GM23338 (cell line): ENCODE data around the gene LYZL2. TPM values are rescaled to one million over a fixed set of nuclear protein-coding genes. Genes with fewer than 3 reads are reported as not detected.

Source experiments
- ATAC-seq: fragments of 200-7000 bp; cut with Tn5 transposase; 3 replicates; pipeline ENCODE4 v1.9.1; 2020
- DNase-seq: peaks from one replicate; pipeline ENCODE4 v3.0.0-alpha.2; 2015; ENCODE audit warnings: low spot score
- H2AFZ ChIP-seq: fragments of 200-600 bp; sonication (generic); 2 replicates; pipeline ENCODE4 v1.8.0; 2016; ENCODE audit warnings: antibody characterized with exemption, mild to moderate bottlenecking, moderate library complexity
- H3F3A ChIP-seq: fragments of 200-600 bp; sonication (generic); replicated peaks from 2 replicates; pipeline ENCODE4 v1.8.0; 2017; ENCODE audit warnings: antibody characterized with exemption, mixed run types, low read depth
- H3K27ac ChIP-seq: fragments of 200-600 bp; sonication (generic); 2 replicates; pipeline ENCODE4 v1.6.1; 2016; ENCODE audit warnings: low read depth
- H3K27me3 ChIP-seq: fragments of 200-600 bp; sonication (generic); 2 replicates; pipeline ENCODE4 v1.8.0; 2016; ENCODE audit warnings: mild to moderate bottlenecking, mixed run types, moderate library complexity; ENCODE audit not compliant: insufficient read depth
- H3K36me3 ChIP-seq: fragments of 200-600 bp; sonication (generic); 2 replicates; pipeline ENCODE4 v1.8.0; 2016; ENCODE audit warnings: mild to moderate bottlenecking; ENCODE audit not compliant: insufficient read depth
- H3K4me1 ChIP-seq: fragments of 200-600 bp; sonication (generic); 2 replicates; pipeline ENCODE4 v1.8.0; 2016; ENCODE audit warnings: mild to moderate bottlenecking, moderate library complexity; ENCODE audit not compliant: insufficient read depth
- H3K4me2 ChIP-seq: fragments of 200-600 bp; sonication (generic); 2 replicates; pipeline ENCODE4 v1.7.1; 2017; ENCODE audit warnings: mixed run types
- H3K4me3 ChIP-seq: fragments of 200-600 bp; sonication (generic); 2 replicates; pipeline ENCODE4 v1.6.1; 2016; ENCODE audit warnings: mixed run types
- H3K79me2 ChIP-seq: fragments of 200-600 bp; sonication (generic); replicated peaks from 2 replicates; pipeline ENCODE4 v1.8.0; 2017; ENCODE audit warnings: mild to moderate bottlenecking; ENCODE audit not compliant: insufficient read depth
- H3K9me2 ChIP-seq: fragments of 200-600 bp; sonication (generic); 2 replicates; pipeline ENCODE4 v1.8.0; 2017; ENCODE audit not compliant: insufficient read depth
- H4K20me1 ChIP-seq: fragments of 200-600 bp; sonication (generic); replicated peaks from 2 replicates; pipeline ENCODE4 v1.8.0; 2017; ENCODE audit warnings: mild to moderate bottlenecking; ENCODE audit not compliant: insufficient read depth
- H3K27ac Mint-ChIP-seq: 2 replicates; pipeline ENCODE4 v1.8.0; 2020; ENCODE audit warnings: inconsistent platforms, mild to moderate bottlenecking, moderate library complexity, mixed read lengths
- H3K27me3 Mint-ChIP-seq: 3 replicates; pipeline ENCODE4 v1.8.0; 2022; ENCODE audit warnings: low read depth, mild to moderate bottlenecking, moderate library complexity, mixed read lengths, inconsistent platforms; ENCODE audit not compliant: insufficient read depth, poor library complexity
- H3K36me3 Mint-ChIP-seq: 3 replicates; pipeline ENCODE4 v1.8.0; 2021; ENCODE audit warnings: low read depth, mild to moderate bottlenecking, inconsistent platforms, moderate library complexity, mixed read lengths
- H3K4me1 Mint-ChIP-seq: 3 replicates; pipeline ENCODE4 v1.8.0; 2020; ENCODE audit warnings: mild to moderate bottlenecking, inconsistent platforms, mixed read lengths
- H3K4me3 Mint-ChIP-seq: 3 replicates; pipeline ENCODE4 v1.8.0; 2021; ENCODE audit warnings: moderate library complexity, mild to moderate bottlenecking, inconsistent platforms, mixed read lengths
- H3K9me3 Mint-ChIP-seq: 3 replicates; pipeline ENCODE4 v1.8.0; 2020; ENCODE audit warnings: moderate library complexity, mild to moderate bottlenecking, inconsistent platforms, mixed read lengths
- CREB1 ChIP-seq: fragments of 250-450 bp; sonication (Bioruptor Pico); IDR thresholded peaks from 2 replicates; pipeline ENCODE4 v1.5.0; 2020; ENCODE audit warnings: low read depth, mild to moderate bottlenecking, moderate library complexity
- EZH2 ChIP-seq: fragments of 200-600 bp; sonication (generic); IDR thresholded peaks from one replicate; pipeline ENCODE4 v1.8.0; 2017; ENCODE audit warnings: antibody characterized with exemption, mild to moderate bottlenecking, low read depth; ENCODE audit not compliant: unreplicated experiment
- EZH2phosphoT487 ChIP-seq: fragments of 200-600 bp; sonication (generic); IDR thresholded peaks from one replicate; pipeline ENCODE4 v1.8.1; 2018; ENCODE audit warnings: antibody characterized with exemption; ENCODE audit not compliant: unreplicated experiment
- JUNB ChIP-seq: IDR thresholded peaks from one replicate; pipeline ENCODE4 v1.6.1; 2016; ENCODE audit warnings: antibody characterized with exemption; ENCODE audit not compliant: unreplicated experiment
- NANOG ChIP-seq: IDR thresholded peaks from 2 replicates; pipeline ENCODE4 v1.6.1; 2016; ENCODE audit warnings: antibody characterized with exemption, borderline replicate concordance
- POLR2AphosphoS5 ChIP-seq: IDR thresholded peaks from 2 replicates; pipeline ENCODE4 v1.6.1; 2016; ENCODE audit warnings: antibody characterized with exemption, low read depth
- STAT1 ChIP-seq: IDR thresholded peaks from one replicate; pipeline ENCODE4 v1.6.1; 2016; ENCODE audit warnings: antibody characterized with exemption; ENCODE audit not compliant: unreplicated experiment
- ZNF114 ChIP-seq: fragments of 250-450 bp; sonication (Bioruptor Pico); IDR thresholded peaks from 2 replicates; pipeline ENCODE4 v1.5.0; 2020; ENCODE audit warnings: mild to moderate bottlenecking, moderate library complexity
- ZNF331 ChIP-seq: fragments of 250-450 bp; sonication (Bioruptor Pico); IDR thresholded peaks from 2 replicates; pipeline ENCODE4 v1.5.0; 2020; ENCODE audit warnings: low read depth, mild to moderate bottlenecking, moderate library complexity
- polyA plus RNA-seq: library from polyadenylated mRNA; unstranded; fragments of >200 nt; fragmentation: Nextera tagmentation; extraction: Ambion mirVana; gene quantifications from 2 replicates; pipeline ENCODE4 v1.2.1, GENCODE V29; 2016
- total RNA-seq: library from RNA; depleted of rRNA; stranded (reverse); fragments of >200 nt; shearing (Covaris generic); gene quantifications from 2 replicates; pipeline ENCODE4 v1.2.3, GENCODE V29; 2014
- TF ChIP-seq, protein P1 (sequence below): IDR thresholded peaks from 2 replicates; pipeline ENCODE4 v1.6.1; 2016; ENCODE audit warnings: antibody characterized with exemption
- TF ChIP-seq, protein P2 (sequence below), 2 experiments: fragments of 200-600 bp in 1 of 2; sonication (generic) in 1 of 2; conservative IDR thresholded peaks; 2 replicates each; pipeline versions ENCODE4 v1.5.1 to v1.6.1; 2016 to 2017; ENCODE audit warnings: antibody characterized with exemption in 2 of 2, low read depth in 2 of 2, mild to moderate bottlenecking in 2 of 2, moderate library complexity in 1 of 2
- TF ChIP-seq, protein P3 (sequence below): IDR thresholded peaks from one replicate; pipeline ENCODE4 v1.6.1; 2018; ENCODE audit warnings: antibody characterized with exemption; ENCODE audit not compliant: unreplicated experiment
- TF ChIP-seq, protein P4 (sequence below): fragments of 250-450 bp; sonication (Bioruptor Pico); IDR thresholded peaks from 2 replicates; pipeline ENCODE4 v1.5.0; 2020; ENCODE audit warnings: mild to moderate bottlenecking, moderate library complexity

LYZL2 gene
- total and polyA plus RNA-seq, 2 experiments from 2014 or later, result not detected

DNA sequence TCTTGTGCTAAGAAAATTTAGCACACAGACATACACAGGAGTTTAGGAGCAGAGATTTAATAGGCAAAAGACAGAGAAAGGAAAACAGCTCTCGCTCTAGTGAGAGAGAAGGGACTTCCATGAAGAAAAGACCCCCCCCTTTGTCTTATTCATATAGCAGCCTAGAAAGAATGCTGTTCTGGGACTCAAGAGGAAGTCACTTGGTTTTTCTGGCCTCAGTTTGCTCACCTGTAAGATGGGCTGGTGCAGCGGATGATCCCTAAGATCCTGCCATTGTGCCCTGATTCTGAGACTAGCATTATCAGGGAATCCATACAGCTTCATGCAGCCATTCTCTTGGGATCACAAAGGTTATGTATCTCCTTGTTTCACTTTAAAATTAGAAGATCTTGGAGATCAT is 42.7 kb downstream of the LYZL2 start:
- H3K4me1 ChIP-seq, result peaks cover 6% of the 10 kb centered on the region; the same call in 1 of the 2 replicates
- no peaks in the 10 kb centered on the region for H3F3A ChIP-seq
- Mint-ChIP-seq H3K4me3 (no peak overlapping the region), H3K9me3 (no peaks in the 10 kb centered on the region), H3K27me3 (peaks cover 5% of the 10 kb centered on the region), H3K27ac (no peak overlapping the region), H3K36me3 (no peaks in the 10 kb centered on the region), H3K4me1 (peaks cover 6% of the 10 kb centered on the region)
- no peaks in the 10 kb centered on the region for H4K20me1 ChIP-seq
- no peak for TF ChIP-seq STAT1
- TF ChIP-seq NANOG, result no peak
- no peak for TF ChIP-seq ZNF114
- TF ChIP-seq, protein P1, sequence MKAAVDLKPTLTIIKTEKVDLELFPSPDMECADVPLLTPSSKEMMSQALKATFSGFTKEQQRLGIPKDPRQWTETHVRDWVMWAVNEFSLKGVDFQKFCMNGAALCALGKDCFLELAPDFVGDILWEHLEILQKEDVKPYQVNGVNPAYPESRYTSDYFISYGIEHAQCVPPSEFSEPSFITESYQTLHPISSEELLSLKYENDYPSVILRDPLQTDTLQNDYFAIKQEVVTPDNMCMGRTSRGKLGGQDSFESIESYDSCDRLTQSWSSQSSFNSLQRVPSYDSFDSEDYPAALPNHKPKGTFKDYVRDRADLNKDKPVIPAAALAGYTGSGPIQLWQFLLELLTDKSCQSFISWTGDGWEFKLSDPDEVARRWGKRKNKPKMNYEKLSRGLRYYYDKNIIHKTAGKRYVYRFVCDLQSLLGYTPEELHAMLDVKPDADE, result no peak
- TF ChIP-seq POLR2AphosphoS5, result no peak
- no peak for TF ChIP-seq JUNB
- TF ChIP-seq, protein P2, sequence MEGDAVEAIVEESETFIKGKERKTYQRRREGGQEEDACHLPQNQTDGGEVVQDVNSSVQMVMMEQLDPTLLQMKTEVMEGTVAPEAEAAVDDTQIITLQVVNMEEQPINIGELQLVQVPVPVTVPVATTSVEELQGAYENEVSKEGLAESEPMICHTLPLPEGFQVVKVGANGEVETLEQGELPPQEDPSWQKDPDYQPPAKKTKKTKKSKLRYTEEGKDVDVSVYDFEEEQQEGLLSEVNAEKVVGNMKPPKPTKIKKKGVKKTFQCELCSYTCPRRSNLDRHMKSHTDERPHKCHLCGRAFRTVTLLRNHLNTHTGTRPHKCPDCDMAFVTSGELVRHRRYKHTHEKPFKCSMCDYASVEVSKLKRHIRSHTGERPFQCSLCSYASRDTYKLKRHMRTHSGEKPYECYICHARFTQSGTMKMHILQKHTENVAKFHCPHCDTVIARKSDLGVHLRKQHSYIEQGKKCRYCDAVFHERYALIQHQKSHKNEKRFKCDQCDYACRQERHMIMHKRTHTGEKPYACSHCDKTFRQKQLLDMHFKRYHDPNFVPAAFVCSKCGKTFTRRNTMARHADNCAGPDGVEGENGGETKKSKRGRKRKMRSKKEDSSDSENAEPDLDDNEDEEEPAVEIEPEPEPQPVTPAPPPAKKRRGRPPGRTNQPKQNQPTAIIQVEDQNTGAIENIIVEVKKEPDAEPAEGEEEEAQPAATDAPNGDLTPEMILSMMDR (conservative IDR thresholded peaks at IDR 0.05; ENCODE audit: low read depth in 2 of 2), result no peak
- TF ChIP-seq, protein P3, sequence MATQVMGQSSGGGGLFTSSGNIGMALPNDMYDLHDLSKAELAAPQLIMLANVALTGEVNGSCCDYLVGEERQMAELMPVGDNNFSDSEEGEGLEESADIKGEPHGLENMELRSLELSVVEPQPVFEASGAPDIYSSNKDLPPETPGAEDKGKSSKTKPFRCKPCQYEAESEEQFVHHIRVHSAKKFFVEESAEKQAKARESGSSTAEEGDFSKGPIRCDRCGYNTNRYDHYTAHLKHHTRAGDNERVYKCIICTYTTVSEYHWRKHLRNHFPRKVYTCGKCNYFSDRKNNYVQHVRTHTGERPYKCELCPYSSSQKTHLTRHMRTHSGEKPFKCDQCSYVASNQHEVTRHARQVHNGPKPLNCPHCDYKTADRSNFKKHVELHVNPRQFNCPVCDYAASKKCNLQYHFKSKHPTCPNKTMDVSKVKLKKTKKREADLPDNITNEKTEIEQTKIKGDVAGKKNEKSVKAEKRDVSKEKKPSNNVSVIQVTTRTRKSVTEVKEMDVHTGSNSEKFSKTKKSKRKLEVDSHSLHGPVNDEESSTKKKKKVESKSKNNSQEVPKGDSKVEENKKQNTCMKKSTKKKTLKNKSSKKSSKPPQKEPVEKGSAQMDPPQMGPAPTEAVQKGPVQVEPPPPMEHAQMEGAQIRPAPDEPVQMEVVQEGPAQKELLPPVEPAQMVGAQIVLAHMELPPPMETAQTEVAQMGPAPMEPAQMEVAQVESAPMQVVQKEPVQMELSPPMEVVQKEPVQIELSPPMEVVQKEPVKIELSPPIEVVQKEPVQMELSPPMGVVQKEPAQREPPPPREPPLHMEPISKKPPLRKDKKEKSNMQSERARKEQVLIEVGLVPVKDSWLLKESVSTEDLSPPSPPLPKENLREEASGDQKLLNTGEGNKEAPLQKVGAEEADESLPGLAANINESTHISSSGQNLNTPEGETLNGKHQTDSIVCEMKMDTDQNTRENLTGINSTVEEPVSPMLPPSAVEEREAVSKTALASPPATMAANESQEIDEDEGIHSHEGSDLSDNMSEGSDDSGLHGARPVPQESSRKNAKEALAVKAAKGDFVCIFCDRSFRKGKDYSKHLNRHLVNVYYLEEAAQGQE, result no peak
- no peak for TF ChIP-seq CREB1
- TF ChIP-seq EZH2, result no peak
- TF ChIP-seq ZNF331 (CRISPR knock-in tag), result no peak
- TF ChIP-seq, protein P4, sequence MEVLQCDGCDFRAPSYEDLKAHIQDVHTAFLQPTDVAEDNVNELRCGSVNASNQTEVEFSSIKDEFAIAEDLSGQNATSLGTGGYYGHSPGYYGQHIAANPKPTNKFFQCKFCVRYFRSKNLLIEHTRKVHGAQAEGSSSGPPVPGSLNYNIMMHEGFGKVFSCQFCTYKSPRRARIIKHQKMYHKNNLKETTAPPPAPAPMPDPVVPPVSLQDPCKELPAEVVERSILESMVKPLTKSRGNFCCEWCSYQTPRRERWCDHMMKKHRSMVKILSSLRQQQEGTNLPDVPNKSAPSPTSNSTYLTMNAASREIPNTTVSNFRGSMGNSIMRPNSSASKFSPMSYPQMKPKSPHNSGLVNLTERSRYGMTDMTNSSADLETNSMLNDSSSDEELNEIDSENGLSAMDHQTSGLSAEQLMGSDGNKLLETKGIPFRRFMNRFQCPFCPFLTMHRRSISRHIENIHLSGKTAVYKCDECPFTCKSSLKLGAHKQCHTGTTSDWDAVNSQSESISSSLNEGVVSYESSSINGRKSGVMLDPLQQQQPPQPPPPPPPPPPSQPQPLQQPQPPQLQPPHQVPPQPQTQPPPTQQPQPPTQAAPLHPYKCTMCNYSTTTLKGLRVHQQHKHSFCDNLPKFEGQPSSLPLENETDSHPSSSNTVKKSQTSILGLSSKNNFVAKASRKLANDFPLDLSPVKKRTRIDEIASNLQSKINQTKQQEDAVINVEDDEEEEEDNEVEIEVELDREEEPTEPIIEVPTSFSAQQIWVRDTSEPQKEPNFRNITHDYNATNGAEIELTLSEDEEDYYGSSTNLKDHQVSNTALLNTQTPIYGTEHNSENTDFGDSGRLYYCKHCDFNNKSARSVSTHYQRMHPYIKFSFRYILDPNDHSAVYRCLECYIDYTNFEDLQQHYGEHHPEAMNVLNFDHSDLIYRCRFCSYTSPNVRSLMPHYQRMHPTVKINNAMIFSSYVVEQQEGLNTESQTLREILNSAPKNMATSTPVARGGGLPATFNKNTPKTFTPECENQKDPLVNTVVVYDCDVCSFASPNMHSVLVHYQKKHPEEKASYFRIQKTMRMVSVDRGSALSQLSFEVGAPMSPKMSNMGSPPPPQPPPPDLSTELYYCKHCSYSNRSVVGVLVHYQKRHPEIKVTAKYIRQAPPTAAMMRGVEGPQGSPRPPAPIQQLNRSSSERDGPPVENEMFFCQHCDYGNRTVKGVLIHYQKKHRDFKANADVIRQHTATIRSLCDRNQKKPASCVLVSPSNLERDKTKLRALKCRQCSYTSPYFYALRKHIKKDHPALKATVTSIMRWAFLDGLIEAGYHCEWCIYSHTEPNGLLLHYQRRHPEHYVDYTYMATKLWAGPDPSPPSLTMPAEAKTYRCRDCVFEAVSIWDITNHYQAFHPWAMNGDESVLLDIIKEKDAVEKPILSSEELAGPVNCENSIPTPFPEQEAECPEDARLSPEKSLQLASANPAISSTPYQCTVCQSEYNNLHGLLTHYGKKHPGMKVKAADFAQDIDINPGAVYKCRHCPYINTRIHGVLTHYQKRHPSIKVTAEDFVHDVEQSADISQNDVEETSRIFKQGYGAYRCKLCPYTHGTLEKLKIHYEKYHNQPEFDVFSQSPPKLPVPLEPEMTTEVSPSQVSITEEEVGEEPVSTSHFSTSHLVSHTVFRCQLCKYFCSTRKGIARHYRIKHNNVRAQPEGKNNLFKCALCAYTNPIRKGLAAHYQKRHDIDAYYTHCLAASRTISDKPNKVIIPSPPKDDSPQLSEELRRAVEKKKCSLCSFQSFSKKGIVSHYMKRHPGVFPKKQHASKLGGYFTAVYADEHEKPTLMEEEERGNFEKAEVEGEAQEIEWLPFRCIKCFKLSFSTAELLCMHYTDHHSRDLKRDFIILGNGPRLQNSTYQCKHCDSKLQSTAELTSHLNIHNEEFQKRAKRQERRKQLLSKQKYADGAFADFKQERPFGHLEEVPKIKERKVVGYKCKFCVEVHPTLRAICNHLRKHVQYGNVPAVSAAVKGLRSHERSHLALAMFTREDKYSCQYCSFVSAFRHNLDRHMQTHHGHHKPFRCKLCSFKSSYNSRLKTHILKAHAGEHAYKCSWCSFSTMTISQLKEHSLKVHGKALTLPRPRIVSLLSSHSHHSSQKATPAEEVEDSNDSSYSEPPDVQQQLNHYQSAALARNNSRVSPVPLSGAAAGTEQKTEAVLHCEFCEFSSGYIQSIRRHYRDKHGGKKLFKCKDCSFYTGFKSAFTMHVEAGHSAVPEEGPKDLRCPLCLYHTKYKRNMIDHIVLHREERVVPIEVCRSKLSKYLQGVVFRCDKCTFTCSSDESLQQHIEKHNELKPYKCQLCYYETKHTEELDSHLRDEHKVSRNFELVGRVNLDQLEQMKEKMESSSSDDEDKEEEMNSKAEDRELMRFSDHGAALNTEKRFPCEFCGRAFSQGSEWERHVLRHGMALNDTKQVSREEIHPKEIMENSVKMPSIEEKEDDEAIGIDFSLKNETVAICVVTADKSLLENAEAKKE, result no peak
- no peak for TF ChIP-seq EZH2phosphoT487
- no peaks in the 10 kb centered on the region for H3K9me2 ChIP-seq
- H2AFZ ChIP-seq, result no peak overlapping the region
- no peak overlapping the region for H3K4me3 ChIP-seq
- no peak overlapping the region for H3K4me2 ChIP-seq
- no peaks in the 10 kb centered on the region for H3K79me2 ChIP-seq
- ATAC-seq (no peak), DNase-seq (no peak)
- no peak overlapping the region for H3K27ac ChIP-seq
- H3K36me3 ChIP-seq, result no peaks in the 10 kb centered on the region
- no peaks in the 10 kb centered on the region for H3K27me3 ChIP-seq
